ENCODE data around the gene UBALD1.
"Not testable (repeated sequence)": the region's sequence is repeated elsewhere in the genome, so short reads cannot be mapped to it uniquely, and the experiment has no call there.

Gene UBALD1

DNA sequence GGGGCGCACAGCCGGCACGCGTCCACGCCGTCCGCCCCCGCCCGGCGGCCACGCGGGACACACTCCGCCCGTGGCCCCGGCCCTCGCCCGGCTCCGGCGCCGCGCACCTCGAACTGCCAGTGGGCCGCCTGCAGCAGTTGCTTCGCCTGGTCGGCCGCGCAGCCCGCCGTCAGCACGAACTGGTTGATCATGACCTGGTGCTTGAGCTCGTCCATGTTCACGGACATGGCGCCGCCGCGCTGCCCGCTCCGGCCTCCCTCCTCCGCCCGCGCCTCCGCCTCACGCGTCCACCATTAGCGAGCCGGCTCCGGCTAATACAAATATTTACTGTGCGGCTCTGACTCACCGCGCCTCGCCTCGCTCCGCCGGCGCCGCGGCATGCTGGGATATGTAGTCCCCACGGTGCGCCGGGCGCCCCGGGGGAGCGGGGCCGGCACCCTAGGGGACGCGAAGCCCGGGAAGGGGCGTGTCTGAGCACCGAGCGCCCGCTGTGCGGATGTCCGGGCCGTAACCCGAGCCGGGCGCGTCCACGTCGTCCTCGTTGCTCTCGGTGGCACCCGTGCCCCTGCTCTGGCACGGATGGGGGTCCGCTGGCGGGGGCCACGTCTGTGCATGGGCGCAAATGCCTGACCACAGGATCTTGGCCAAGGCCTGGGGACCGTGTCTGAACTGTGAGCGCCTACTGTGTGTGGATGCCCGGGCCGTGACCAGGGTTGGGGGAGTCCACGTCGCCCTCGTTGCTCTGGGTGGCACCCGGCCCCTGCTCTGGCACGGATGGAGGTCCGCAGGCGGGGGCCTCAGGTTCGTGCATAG lies at the start of gene UBALD1:
UBALD1 (minus strand) TSS at position 318 of the 813 bp plus-strand sequence; CDS start at position 227, 91 bp downstream.
- DNase-seq: peak; percentile 61

DNA sequence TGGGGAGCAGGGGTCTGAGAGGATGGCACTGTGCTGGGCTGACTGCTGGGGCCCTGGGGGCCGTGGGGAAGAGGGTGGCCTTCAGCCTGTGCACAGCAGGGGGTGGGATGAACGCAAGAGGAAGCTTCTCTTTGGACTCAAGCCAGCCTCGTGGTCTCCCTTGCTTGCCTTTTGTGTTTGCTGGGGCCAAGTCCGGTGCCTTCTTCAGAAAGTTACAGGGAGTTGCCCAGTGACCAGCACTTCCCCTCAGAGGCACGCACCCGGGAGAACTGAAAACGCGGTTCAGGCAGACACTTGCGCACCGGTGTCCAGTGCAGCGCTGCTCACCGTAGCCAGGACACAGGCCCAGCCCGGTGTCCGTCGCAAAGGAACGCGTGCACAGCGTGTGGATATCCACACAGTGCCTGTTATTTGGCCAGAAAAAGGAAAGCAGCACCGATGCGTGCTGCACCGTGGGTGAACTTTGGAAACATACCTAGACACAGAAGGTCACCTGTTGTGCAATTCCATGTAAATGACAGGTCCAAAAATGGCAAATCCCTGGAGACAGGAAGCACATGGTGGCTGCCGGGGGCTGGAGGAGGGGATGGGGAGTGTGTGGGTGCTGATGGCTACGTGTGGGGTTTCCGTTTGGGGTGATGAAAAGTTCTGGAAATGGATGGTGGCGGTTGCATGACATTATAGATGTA lies 49.2 kb upstream of the UBALD1 start:
- DNase-seq: no peak

DNA sequence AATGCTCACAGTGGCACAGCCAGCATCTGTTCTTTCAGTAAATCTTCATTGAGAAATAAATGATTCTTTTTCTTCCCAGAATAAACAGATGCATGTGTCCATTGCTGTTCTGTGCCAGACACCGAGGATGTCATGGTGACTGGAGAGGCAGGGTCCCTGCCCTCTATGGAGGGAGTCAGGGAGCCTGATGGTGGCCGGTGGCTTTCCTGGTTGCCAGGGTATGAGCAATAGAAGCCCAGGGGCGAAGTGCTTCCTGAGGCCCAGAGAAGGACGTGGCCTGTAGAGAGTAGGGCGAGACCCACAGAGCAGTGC lies 48.7 kb upstream of the UBALD1 start:
- DNase-seq: peak; percentile 39

DNA sequence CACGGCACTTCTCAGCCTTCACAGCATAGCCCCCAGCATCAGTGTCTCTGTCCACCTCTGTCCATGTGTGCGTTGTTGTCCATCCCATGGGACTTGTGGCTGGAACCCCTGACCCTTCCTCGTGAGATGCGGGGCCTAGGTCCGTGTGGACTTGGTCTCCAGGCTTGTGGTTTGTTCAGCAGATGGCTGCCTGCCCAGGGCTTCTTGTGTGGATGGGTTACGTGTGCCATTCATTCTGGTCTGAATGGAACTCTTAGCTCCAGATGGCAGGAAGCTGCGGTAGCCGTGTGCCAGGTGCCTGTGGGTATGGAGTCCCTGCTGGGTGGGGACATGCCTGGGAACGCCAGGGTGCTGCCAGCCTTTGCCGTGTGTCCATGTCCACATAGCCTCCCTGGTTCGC lies 47.0 kb upstream of the UBALD1 start:
- no peak for DNase-seq

DNA sequence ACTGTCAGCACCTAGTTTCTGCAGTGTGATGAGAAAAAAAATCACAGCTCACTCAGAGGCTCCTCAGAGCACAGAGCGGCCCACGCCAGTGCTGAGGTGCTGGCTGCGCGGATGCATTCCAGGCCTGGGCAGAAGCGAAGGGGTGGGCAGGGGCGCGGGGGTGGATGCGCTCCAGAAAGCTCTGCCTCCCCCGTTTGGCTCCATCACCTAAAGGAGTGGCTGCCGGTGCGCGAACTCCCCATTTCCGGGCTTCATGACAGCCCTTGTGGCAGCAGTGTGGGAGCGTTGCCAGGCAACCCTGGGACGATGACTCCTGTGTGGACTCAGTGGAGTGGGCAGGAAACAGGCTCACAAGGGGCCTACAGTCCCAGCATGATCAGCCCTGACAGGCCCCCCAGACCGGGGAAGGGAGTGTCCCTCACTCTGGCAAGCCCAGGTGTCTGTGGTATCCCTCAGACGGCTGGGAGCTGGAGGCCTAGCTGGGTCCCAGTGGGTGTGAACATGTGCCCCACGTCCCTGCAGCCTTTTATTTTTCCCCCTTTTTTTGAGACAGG lies 45.8 kb upstream of the UBALD1 start:
- DNase-seq: no peak

DNA sequence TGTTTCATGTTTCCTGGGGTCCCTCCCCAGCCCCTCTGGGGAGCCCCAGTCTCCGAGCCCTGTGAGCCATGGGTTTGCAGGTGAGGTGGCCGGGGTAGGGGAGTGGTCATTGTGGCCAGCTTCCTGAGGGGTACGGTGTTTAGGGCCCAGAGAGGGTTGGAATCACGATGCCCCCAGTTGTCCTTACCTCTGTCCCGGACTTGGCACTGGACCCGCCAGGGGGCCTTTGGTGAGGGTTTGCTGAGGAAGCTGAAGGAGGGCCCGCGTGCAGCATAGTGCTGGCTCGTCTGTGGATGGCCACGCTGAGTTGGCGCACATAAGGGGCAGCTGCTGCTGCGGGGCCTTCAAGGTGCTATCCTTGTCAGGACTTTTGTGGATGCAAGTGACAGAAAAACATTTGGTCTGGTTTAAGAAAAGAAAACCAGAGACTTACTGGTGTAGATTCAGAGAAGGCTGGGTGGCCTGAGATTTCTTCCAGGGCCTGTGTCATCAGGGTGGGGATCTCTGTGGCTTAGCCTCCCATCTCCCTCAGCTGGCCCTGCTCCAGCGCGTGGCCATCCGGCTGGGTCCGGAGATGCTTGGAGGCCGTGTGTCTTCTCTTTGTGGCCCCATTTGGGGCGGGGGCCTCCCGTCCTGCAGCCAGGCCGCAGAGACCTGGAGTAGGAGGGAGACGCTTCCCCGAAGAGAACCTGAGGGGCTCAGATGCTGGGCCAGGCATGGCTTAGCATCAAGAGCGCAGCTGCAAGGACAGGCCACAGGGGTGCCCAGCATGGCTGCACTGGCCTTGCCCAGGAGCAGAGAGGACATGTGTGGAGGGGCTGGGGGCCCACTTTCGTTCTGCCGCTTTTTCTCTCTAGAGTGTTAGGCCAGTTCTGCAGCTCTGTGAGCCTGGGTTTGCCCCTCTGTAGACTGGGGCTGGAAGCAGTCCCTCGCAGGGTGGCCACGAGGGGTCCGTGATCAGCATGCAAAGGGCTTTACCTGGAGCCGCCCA lies 45.0 kb upstream of the UBALD1 start:
- DNase-seq: no peak

DNA sequence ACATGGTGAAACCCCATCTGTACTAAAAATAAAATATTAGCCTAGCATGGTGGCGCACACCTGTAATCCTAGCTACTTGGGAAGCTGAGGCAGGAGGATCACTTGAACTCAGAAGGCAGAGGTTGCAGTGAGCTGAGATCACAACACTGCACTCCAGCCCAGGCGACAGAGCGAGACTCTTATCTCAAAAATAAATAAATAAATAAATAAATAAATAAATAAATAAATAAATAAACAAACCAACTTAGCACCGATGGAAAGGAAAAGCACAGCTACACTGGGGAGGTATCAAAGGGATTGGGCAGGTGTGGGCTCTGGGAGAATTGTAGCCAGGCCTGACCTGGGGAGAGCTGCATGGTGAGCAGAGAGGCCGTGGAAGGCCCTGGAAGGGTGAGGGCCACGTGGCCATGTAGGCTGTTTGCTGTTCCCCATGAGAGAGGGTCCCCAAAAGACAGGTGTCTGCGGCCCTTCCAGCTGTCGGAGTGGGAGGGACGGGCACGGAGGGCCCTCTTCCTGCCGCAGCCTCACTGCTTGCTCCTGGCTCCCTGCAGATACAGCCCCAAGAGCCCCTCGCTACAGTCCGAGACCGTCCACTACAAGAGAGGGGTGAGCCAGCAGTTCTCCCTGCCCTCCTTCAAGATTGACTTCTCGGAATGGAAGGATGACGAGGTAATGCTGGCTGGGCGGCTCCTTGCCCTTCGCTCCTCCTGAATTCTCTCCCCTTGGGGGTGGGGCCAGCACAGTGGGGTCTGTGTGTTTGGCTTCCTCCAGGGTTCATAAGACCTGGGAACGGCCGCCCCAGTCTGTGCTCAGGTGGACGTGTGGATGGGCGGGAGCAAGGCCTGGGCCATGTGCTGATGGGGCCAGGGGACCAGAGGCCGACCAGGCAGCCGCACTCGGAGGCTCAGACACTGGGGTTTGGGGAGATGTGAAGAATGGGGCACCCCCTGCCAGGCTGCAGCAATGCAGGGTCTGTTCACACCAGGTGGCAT lies 42.3 kb upstream of the UBALD1 start:
- DNase-seq: no peak

DNA sequence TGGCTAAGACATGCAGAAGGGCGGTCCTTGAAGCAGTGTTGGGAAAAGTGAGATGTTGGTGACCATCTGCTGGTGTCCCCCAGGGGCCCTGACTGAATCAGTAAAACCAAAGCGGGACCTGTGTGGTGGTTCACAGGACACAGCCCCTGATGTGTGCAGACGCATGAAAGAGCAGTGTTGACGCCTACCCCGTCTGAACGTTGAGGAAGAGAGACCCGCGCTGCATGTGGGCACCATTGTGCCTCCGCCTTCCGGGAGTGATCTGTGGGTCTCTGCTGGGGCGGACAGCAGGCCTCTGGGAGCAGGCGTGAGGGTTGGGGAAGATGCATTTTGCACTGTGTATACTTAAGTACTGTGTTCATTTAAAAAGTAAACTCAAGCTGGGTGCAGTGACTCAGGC lies 41.5 kb upstream of the UBALD1 start:
- no peak for DNase-seq

DNA sequence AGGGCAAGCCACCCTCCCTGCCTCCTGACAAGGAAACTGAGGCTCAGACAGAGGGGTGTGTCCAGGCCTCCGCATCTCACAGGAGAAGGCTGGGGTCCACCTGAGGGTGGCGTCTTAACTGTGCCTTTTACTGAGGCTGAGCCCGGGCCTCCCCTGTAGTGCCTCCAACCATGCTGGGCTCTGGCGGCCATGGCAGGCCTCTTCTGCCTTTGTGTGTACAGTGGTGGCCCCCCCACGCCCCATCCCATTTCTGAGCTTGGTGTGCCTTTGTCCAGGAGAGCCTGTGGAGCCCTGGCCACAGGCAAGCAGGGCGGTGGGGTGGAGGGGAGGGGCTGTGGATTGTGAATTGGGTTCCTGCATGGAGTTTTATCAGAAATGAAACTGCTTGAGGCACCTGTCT lies 41.1 kb upstream of the UBALD1 start:
- DNase-seq: no peak

DNA sequence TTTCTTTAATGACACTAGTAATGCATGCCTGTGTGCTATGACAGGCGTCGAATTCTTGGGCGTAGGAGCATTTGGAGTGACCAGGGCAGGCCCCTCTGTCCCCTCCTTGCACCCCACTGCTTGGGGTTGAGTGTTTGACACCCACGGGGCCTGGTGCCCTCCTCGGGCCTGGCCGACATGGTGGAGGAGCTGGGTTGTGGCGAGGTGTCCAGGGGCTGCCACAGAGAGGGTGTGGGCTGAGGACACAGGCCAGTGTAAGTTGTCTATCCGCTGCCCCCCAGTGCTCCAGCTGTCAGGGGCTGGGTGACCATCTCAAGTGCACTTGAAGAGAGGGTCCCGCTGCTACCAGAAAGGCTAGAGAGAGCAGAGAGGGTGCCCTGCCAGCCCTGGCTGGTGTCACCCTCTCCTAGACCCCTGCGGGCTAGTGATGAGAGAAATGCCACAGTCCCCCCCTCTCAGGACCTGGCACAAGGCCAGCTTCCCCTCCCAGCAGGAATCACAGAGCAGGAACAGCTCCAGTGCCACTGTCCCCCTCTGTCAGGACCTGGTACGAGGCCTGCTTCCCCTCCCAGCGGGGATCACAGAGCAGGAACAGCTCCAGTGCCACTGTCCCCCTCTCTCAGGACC lies 40.4 kb upstream of the UBALD1 start:
- DNase-seq: no peak

DNA sequence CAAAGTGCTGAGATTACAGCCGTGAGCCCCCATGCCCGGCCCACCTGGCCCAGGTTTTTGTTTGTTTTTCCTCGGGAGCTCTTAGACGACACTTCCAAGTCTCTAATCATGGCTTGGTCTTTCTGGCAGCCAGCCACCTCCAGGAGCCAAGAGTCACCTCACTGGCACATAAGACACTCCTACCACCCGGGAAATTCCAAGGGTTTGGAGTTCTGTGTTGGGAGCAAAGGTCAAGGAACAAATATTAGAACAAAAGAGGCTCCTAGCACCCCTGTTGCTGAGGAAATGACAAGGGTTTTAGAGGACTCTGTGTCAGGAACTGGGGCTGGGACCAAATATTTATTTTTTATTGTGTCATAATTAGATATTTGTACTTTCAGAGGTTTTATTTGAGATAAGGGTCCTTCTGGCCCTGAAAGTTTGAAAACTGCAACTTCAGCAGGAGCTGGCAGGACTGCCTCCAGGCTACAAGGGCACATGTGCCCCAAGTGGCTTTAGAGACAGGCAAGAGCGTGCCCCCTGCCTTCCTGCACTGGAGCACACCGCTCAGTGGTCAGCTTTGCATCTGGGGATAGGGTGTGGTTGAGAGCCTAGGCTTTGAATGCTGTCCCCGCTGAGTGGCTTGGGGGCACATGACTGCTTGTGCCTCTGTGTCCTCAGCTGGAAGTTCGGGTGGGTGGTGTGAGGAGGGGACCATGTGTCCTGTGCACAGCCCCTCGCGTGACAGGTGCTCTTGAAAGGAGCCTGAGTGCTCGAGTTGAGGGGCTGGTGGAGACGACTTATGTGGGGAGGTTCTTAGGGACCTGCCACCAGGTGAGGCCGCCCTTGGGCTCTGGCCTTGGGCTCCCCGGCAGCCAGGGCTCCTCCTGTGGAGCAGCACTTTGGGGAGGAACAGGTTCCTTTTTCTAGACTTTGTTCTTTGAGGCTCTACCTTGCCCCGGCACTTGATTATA lies 39.6 kb upstream of the UBALD1 start:
- DNase-seq: no peak

DNA sequence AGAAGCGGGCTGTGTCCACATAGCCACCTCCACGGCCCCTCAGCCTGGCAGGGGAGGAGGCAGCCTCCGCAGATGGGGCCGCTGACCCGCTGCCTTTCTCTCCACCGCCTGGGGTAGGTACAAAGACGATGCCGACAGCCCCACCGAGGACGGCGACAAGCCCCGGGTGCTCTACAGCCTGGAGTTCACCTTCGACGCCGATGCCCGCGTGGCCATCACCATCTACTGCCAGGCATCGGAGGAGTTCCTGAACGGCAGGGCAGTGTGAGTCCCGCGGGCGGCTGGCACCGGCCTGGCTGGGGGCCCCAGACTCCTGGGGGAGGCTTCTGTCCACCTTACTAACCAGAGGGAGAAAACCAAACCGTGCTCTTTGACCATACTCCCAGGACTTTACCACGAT lies 37.9 kb upstream of the UBALD1 start:
- DNase-seq: no peak

DNA sequence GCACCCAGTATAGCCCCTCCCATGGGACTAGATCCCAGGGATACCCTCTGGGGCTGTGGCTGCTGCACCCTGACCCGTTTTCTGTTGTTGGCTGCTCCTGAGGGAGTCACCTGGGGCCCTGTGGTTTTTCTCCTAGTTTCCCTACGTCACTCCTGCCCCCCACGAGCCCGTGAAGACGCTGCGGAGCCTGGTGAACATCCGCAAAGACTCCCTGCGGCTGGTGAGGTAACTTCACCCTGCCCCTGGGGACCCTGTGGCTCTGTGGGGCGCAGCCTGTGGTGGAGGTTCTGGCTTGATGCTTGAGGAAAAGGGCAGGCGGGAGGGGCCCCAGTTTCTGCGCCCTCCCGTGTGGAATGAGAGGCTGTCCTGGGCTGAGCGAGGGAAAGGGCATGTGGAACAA lies 37.1 kb upstream of the UBALD1 start:
- DNase-seq: no peak

DNA sequence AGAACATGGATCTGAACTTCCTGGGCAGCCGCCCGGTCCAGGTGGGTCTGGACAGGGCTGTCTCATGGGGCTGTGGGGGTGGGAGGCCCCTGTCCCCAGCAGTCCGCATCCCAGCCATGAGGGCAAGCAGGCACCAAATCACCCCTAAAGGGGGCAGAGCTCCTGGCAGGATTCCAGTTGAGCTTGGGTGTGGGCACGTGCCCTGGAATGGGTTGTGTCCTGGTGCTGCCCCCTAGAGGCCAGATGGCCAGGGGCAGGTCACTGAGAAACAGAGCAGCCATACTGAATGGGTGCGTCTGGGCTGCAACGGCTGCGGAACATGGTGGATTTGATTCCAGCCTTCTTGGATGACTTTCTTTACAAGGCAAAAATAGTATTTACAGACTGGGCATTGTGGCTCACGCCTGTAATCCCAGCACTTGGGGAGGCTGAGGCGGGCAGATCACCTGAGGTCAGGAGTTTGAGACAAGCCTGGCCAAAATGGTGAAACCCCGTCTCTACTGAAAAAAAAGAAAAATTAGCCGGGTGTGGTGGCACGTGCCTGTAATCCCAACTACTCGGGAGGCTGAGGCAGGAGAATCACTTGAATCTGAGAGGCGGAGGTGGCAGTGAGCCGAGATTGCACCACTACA lies 35.9 kb upstream of the UBALD1 start:
- DNase-seq: not testable (repeated sequence)

DNA sequence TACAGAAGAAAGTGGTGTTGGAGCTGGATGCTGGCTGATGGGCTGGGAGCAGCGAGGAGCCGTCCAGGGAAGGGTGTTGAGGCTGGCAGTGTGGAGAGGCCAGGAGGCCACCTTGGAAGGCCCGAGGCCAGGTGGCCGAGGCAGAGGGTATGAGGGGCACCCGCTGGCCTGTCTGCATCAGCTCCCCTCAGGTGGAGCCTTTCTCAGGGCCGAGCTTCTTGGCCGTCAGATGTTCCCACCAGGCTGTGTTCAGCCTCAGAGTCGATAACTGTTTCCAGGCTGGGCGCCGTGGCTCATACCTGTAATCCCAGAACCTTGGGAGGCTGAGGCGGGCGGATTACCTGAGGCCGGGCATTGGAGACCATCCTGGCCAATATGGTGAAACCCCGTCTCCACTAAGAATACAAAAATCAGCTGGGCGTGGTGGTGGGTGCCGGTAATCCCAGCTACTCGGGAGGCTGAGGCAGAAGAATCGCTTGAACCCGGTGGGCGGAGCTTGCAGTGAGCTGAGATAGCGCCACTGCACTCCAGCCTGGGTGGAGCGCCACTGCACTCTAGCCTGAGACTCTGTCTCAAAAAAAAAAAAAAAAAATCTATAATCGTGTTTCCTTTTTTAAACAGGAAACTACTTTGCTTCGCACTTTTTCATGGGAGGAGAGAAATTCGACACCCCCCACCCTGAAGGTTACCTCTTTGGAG lies 35.2 kb upstream of the UBALD1 start:
- no peak for DNase-seq

DNA sequence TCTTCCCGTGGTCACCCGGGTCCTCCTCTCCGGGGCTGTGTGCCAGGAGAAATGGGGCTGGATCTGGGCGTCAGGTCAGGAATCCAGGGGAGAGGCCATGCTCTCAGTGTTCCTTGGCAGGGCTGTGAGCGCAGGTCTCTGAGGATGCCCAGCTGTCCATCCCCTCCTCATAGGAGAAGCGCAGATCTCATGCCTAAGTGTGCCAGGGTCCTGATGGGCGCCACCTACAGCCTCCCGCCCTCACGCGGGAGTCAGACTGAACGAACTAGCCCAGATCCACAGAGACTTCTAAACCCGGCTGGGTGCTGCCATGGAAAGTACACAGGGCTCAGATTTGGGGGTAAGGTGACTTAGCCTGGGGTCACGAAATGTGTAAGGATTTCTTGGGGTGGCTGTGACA lies 34.2 kb upstream of the UBALD1 start:
- no peak for DNase-seq

DNA sequence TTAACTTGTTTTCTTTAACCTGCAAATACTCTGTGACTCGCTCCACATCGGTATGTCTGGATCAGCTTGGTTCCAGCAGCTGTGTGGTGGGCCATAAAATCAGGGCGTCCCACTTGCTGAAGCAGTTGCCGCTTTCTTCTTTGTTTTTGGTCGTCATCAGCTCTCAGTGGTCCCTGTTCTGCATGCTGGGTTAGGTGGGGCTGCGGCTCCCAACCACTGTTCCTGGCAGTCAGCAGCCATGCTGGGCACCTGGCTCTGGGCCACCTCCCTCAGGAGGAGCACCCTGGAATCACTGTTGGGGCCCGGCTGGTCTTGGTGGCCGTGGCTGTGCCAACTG lies 32.9 kb upstream of the UBALD1 start:
- DNase-seq: no peak

DNA sequence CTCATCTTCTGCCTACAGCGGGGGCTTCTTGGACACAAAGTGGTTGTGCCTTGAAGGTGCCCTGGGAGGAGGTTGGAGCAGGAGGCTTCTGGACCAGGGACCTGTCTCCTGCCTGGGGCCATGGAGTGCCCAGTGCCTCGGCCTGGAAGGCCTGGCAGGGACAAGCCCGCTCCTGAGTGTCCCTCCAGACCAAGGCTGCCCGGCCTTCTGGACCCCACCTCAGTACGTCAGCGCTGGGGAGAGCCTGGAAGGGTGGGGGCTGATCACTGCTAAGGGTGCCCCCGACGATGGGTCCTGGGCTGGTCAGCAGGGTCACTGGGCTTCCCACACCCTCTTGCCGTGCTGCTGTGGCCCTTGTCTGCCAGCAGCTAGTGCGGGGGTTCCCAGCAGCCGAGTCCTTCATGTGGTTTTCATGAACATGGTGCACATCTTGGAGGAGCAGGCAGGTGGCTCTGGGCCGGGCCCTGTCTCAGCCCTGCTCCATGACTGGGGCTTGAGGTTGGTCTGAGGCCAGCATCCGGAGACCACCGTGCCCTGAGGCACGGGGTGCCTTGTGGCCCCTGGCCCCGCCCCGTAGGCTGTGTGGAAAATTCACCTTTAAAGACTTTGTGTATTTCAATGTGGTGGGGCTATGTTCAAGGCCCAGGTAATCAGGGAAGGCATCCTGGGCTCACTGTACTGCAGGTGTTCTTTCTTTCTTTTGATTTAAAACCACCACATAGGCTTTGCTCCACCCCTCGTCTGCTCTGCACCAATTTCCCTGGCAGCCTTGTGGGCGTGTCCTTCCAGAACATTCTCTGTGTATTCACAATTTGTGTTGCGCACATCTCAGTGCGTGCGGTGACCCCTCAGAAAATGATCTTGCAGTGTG lies 32.3 kb upstream of the UBALD1 start:
- DNase-seq: no peak

All from NCI-H1417 treated with DMSO at 0.1 percent for 48 hours (cell line).